ACHN (cell line): ENCODE results near the gene NRG2.
A peak's percentile ranks its signal among the peaks of the same experiment; 100 is the strongest.

ENCODE experiments used
- DNase-seq: peaks from one replicate; pipeline ENCODE4 v3.0.0-alpha.2; 2015
- in situ Hi-C: cut with HindIII; loops from 2 replicates; pipeline ENCODE4 v1.10.0; 2017; ENCODE audit warnings: low sequenced_read_pairs, low pct_ligation_motif_present, low pct_unique_long_range_greater_than_20kb

NRG2 gene

DNA sequence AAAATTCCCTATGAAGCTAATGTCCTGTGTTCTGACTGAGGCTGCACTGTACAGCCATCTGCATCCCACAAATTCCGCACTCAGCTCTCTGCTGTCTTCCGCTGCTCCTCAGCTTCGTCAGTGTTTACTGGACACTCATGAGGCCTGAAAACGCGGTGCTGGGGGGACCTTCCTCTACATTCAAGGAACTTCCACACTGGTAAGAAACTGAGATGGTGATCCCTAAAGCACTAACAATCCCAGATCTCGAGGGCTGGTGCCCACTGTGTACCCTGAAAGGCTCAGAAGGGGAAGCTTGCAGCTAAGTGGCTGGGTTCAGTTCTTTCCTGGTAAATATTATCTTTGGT lies 117.9 kb downstream of the NRG2 start:
- in situ Hi-C loops = no loop called here

DNA sequence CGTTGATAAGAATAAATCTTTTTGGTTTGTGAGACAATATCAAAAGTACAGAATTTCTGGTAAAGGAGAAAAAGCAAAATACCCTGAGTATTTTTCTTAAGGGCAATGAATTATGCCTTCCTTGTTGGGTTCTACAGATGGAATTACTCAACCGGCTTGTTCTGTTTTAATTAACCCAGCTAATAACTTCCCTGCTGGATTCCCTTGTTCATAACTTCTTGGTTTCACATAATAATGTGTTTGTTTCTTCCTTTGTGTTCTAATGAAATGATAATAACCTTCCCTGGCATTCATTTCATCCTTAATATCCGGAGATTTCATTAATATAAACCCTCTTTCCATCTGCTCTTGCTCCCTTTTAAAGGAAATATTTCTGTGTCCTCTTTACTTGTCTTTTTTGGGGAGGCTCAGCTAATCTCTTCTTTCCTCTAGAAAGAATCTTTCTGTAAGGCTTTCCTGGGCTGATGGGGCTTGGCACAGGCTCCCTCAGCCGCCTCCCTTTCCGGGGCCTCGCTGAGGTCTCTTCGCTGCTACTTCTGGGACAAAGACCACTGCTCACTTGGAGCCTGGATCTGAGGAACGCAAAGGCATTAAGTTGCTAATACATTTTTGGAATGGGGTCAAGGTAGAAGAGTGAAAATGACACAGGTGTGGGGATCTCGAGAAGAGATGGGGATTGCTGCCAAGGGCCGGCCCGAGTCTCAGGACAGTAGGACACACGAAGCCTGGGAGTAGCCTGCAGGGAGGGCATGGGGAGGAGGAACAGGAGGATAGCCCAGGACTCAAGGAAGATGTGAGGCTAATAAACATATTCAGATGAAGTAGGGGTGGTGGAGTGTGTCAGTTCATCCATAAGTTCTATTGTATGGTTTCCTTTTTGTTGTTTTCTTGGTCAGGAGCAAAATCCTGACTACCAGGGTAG lies 118.5 kb downstream of the NRG2 start:
- DNase-seq = no peak
- in situ Hi-C loops = no loop called here

More for the DNA sequence above, 117.9 kb downstream of the NRG2 start:
- no peak for DNase-seq

DNA sequence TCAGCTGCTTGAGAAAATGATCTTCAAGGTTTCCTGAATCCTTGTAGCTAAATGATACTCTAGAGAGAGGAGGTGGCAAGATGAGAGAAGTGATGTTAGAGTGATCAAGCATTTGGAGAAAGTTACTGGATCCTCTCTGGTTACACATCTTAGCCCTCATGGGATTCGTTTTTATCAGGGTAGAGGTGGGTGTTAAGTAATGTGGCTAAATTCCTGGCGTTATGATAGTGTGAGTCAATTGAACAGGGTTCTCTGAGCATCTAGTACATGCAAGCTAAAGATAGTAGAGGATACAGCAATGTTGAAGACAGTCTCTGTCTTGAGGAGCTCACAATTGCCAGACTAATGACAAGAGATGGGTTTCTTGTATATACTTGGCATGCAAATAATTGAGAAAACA lies 123.8 kb downstream of the NRG2 start:
- in situ Hi-C loops = no loop called here
- DNase-seq = no peak

DNA sequence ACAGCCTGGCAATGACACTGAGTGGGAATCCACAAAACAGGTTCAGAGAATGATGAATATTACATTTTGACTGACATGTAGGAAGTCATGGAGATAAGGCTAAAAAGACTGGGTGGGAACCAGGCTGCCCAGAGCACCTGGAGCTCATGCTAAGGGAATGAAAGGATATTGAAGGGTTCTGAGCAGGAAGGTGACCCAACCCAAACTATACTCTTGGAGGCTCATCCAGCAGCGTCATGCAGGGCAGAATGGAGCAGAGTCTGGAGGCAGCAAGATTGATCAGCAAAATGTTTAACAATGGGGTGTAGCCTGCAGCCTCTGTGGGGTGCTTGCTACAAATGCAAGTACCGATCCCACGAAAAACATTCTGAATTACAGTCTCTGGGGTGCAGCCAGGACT lies 127.3 kb downstream of the NRG2 start:
- in situ Hi-C loops = no loop called here
- DNase-seq = no peak

DNA sequence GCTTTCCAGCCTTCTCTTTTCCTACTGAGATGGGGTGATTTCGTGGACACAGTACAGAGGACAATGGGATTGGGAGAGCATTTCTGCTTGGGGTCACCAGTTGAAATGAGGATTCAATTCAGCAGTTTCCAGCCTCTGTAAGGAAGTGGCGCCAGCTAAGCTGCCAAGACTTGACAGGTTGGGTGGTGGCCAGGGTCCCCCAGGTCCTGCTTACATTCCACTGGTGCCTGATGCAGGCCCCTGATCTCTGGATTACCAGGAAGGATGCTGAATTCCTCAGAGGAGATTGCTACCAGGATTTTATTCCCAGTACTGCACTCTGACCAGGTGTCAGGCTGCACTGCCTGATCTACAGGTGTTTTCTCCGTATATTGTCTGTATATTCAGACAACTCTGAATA lies 127.8 kb downstream of the NRG2 start:
- no peak for DNase-seq
- in situ Hi-C loops = no loop called here

DNA sequence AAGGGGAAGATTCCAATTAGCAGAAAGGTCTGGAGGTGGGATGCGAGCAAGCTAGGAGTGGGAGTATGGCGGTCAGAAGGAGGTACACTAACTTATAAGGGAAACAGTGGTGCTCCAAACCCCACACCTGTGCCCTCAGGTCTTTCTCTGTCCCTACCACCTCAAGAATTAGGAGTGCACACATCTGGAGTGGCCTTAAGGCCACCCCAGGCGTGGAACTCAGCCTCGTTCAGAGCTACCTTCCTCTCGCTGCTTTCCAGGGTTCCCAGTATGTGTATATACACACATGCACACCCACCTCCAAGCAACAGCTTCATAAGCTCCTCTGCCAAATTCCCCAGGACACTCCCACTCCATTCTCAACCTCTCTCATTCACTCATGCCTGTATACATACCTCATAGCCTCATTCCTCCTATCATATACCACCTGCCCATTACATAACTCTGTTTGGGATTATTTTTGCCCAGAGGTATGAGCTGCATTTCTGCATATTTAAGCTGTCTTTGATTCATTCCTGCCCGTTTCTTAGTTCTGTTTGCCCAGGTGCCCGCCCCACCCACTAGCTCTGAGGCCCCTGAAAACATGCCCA lies 128.8 kb downstream of the NRG2 start:
- in situ Hi-C loops = no loop called here

DNA sequence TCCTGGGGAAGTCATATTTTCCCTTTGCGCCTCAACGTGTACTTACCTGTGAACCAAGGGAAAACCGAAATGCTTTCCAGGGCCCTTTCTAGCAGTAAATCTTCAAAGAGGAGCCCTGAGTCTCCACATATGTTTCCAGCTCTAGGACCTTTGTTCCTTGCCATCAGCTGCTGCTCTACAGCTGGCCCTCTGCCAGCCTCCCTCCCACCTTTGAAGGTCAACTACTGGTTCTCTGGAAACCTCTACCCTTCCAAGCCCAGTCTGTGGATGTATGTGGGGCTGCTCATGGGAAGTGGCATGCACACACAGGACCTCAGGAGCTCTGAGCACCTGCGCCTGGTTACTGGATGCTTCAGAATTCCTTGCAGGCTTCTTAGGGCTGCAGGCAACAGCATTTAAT lies 130.3 kb downstream of the NRG2 start:
- DNase-seq = no peak
- in situ Hi-C loops = no loop called here

More for the DNA sequence above, 128.8 kb downstream of the NRG2 start:
- DNase-seq = no peak

DNA sequence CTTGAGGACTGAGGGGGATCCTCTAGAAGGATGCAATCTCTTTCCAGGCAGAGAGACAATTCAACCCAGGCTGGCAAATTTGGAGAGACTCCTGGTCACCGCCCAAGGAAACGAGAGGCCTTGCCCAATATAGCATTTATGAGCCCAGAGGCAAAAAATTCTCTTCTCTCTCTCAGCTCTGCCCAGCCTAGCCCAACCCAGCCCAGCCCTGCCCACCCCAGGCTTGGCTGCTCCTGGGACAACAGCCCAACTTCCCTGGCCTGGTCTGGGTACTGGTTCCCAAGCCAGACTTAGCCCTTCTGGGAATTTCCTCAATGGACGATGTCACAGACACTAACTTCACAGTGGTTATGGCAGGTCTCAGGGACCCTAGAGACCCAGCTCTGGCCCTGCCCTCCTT lies 130.9 kb downstream of the NRG2 start:
- no peak for DNase-seq
- in situ Hi-C loops = no loop called here

DNA sequence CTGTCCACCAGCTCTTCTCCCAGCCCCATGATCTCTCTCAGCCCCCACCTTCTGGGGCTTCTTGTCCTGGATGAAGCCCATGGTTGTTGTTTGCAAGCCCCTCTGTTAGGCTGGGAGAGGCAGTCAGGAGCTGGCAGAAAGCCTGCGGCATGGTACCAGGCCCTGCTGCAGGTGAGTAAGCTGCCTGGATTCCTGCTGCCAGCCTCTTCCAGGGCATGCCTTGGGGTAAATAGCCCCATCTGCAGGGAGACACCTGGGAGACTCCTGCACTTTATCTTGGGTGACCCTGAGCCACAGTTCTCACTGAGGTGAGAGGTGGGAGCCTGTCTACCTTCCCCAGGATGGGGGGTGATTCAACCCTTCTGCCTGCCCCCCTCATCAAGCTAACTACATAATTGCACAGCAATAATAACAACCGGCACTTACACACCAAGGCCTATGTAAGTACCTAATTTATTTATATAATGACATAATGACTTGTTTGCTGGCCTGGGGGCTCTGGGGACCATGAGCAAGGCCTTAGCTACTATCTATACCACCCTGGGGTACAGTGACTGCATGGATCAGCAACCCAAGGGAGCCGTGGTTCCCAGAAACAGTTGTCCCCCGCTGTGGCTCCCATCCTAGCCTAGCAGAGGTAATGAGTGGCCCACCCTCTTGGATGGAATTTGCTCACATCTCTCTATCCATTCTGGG lies 131.5 kb downstream of the NRG2 start:
- in situ Hi-C loops = no loop called here
- DNase-seq = no peak

DNA sequence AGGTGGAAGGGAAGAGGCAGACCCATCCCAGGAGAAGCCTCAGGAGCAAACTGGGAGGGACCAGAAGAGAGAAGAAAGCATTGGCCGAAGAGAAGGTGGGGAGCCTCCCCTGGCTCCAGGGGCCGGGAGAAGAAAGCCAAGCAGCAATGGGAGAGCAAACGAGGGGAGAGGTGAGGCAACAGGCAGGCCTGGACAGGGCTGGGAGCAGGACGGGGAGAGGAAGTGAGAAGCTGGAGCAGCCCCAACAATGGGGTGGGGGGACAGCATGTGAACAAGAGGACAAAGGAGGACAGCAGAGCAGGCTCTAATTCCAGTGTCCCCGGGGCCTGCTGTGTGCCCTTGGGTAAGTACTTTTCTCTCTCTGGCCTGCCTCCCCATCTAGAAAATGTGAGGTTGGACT lies 132.2 kb downstream of the NRG2 start:
- in situ Hi-C loops = no loop called here
- DNase-seq = no peak

DNA sequence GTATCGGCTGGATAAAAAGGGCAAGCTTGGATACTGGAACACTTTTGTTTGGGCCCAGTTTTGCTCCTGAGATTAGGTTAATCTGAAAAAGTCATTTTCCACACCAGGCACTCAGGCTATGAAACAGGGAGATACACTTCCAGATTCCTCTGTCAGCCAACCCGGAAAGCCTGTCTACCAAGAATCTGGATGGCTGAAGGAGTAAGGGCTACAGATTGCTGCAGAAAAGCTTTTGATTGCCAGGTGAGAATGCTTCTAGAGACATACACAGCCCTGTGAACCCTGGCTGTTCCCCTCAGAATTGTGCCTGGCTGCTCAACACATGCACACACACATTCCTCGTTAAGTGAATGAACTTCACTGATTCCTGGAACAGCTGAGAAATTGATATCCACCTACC lies 133.1 kb downstream of the NRG2 start:
- no peak for DNase-seq
- in situ Hi-C loops = no loop called here

DNA sequence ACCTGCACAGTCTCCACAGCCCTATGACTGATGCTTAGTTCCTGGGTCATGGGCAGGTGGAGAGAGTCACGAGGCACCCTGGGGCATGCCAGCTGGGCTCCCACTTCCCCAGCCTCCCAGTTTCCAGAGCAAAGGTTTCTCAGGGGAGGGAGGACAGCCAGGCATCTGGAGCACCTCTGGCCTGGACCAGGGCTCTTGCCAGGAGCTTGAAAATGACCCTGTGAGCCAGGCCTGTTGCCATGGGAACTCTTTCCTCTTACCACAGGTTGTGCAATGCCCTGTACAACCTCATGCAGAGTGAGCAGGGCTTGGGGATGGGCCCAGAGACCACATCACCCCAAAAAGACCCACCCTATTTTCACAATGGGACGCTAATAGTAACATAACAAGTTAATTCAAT lies 134.3 kb downstream of the NRG2 start:
- no peak for DNase-seq
- in situ Hi-C loops = no loop called here

DNA sequence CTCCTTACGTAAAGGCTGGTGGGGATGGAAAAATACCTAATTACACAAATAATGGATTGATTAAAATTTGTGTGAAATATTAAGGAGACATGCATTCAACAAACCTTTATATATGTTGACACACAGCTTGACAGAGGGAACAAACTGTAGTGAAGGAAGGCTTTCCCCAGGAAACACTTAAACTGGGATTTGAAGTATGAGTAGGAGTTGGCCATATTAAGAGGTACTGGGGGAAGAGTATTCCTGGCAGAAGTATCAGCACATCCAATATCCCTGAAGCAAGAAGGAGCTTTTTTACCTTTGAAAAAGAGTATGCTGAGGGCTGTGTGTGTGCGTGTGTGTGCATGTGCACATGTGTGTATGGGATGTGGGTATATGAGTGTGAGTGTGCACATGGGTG lies 136.4 kb downstream of the NRG2 start:
- no peak for DNase-seq
- in situ Hi-C loops = no loop called here

DNA sequence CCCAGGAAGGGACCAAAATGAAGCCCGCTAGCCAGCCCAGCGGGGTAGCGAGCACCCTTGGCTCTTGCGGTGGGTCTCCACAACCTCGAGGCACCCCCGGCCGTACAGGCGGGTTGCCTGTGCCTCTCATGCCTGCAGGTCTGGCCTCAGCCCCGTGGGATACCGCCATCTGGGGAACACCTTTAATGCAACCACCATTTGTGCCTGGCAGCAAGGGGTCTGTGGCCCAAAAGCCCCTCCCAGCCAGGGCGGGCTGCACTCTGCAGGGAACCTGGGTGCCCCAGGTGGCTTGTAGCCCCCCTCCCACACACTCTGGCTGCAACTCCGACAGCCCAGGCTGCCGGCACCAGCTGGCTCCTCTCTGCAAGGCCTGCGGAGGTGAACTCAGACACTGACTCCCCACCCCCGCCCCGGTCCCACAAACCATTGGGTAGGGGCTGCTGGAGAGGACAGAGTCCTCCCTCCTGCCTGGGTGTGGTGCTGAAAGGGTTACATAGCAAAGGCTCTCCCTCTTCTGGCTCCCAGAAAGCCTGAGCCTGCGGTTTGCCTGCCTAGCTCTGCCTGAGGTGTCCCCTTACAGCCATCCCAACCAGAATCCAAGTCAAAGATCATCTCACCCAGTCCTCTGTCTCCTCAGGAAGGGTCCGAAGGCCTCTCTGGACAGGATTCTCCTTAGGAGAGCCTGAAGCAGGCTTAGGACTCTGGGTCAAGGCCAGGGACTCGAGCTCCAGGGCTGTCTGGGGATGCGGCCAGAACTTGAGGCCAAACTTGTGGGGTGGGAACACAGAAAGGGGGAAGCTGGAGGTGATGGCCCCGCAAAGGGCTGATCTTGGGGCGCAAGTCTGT lies 138.1 kb downstream of the NRG2 start:
- DNase-seq = no peak
- in situ Hi-C loops = no loop called here

DNA sequence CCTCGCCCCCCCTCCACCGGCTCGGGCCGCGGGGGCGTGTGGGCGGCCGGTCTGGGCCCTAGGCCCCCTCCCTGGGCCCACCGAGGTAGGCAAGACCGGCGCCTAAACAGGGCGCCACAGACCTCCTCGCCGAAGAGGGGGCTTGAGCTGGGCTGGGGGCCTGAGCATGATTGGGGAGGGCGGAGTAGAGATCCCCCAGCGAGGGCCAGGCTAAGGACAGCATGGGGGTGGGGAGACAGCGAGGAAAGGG lies 138.6 kb downstream of the NRG2 start:
- in situ Hi-C loops = no loop called here
- no peak for DNase-seq

DNA sequence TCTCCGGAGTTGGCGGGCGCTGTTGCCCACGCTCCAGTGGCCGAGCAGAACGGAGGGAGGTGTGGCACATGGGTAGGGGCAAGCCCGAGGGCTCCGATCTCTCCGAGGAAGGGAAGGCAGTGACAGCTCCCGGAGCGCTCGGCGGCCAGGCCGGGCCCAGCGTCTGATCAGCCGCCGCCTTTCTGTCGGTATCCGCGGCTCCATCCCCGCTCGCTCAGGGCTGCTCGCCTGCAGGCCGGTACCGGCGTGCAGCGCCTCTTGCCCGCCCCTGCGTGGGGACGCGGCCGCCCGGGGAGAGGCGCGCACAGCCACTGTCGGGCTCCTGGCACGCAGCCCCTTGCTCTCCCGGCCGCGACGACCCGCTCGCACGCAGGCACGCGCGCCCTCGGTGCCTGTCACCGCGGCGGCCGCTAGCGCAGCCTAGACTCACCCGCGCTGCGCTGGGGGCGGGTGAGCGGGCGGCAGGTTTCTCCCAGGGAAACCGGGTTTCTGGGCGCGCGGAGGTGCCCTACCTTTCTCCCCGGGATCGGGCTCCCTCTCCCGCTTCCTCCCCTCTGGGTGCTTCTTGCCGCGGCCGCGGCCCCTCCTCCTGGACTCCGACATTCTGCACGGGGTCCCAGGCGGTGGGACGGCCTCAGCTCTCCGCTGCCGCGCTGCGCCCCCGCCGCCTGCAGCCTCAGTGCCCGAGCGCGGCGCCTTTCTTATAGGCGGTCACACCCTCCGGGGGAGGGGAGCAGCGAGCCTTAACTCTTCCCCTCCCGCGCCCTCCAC lies 139.1 kb downstream of the NRG2 start:
- in situ Hi-C loops = no loop called here
- peak; percentile 11 for DNase-seq

DNA sequence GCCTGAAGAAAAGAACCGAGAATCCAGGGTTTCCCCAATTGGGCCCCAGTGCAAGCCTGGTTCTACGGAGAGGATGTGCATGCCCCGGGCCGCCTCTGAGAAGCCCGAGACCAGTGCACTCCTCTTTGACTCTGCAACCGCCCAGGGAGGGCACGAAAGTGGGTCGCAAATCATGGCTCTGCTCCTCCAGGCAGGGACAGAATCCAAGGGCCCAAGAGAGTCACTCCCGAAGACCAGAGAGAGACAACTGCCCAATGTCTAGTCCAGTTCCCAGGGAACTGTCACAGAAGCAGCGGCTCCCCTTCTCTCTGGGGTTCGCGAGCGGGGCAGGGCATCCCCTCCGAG lies 139.7 kb downstream of the NRG2 start:
- DNase-seq = no peak
- in situ Hi-C loops = no loop called here

DNA sequence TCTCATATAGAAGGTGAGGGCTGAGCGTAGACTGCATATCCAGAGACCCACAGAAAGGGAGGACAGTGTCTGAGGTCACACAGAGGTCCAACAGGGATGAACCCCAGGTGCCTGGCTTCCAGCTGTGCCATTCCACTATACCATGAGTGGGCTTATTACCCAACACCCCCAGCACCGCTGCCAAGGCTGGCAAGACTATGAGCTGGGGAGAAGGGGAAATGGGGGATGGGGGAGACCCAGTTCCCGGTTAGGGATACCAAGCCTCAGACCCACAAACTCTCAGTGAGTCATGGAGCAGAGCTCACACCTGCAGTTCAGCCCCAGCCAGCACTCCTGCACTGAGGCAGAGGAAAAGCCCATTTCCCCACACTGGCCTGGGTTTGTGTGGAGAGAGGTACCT lies 141.1 kb downstream of the NRG2 start:
- no peak for DNase-seq
- in situ Hi-C loops = no loop called here

DNA sequence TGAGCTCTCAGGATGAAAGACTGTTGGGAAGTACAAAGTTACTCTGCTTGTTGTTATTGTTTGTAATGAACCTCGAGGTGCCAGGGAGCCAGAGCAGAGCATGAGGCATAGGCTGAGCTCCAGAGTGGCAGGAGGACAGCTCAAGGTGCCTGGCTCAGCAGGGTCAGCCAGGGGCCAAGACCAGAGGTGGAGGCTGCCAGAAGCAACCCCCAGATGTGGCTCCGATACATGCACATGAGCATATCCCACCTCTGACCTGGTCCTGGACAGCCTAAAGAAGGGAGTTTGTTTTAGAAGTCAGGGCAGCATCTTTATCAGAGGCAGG lies 141.9 kb downstream of the NRG2 start:
- no peak for DNase-seq
- in situ Hi-C loops = no loop called here
